T-cell (primary cell): ENCODE data around the gene OPHN1. TPM values are rescaled to one million over a fixed set of nuclear protein-coding genes. Genes with fewer than 3 reads are reported as not detected.

Experiments
- ATAC-seq, 4 experiments: fragments of 200-7000 bp in 3 of 4; fragments of 150-1000 bp in 1 of 4; cut with Tn5 transposase; replicated peaks in 1 of 4; 1 replicate in 3 of 4; 2 replicates in 1 of 4; pipeline ENCODE4 v1.10.0; 2021; ENCODE audit warnings: moderate library complexity in 3 of 4, mild to moderate bottlenecking in 2 of 4, moderate number of reproducible peaks in 1 of 4
- CTCF ChIA-PET, 2 donors: fragments of 300-600 bp; sonication (Branson Sonifier 250); formaldehyde crosslinking; loops; one replicate each; lab custom pipeline; 2022; ENCODE audit warnings: antibody characterized with exemption in 2 of 2; lab: Charles Lee
- POLR2A ChIA-PET, 2 donors: fragments of 300-600 bp; sonication (Branson Sonifier 250); formaldehyde crosslinking; loops; one replicate each; lab custom pipeline; 2022; ENCODE audit warnings: antibody characterized with exemption in 2 of 2; lab: Charles Lee
- DNase-seq, 35 experiments: peaks; one replicate each; pipeline versions ENCODE4 v3.0.0 to v3.0.0-alpha.2; 2013 to 2023
- H3K27ac ChIP-seq: one replicate; pipeline ENCODE4 v1.5.1; 2013; ENCODE audit warnings: low read length
- H3K27me3 ChIP-seq, 2 experiments: replicated peaks in 1 of 2; 1 replicate in 1 of 2; 2 replicates in 1 of 2; pipeline versions ENCODE4 v1.6.1 to v1.7.0; 2013; ENCODE audit warnings: low read length in 1 of 2, mixed read lengths in 1 of 2; ENCODE audit not compliant: control insufficient read depth in 2 of 2, insufficient read depth in 2 of 2; ENCODE audit errors: extremely low read depth in 1 of 2
- H3K36me3 ChIP-seq, 2 donors: 1 replicate in 1 of 2; 2 replicates in 1 of 2; pipeline versions ENCODE4 v1.6.1 to v1.7.0; 2013; ENCODE audit warnings: low read length in 1 of 2; ENCODE audit not compliant: control insufficient read depth in 2 of 2, insufficient read depth in 1 of 2; ENCODE audit errors: extremely low read depth in 1 of 2
- H3K4me1 ChIP-seq, 2 experiments: 1 replicate in 1 of 2; 2 replicates in 1 of 2; pipeline versions ENCODE4 v1.6.1 to v1.7.0; 2013; ENCODE audit warnings: low read length in 2 of 2, mixed read lengths in 1 of 2; ENCODE audit not compliant: insufficient read depth in 2 of 2, control insufficient read depth in 1 of 2; ENCODE audit errors: extremely low read depth in 1 of 2
- H3K4me3 ChIP-seq, 2 donors: 1 replicate in 1 of 2; 2 replicates in 1 of 2; pipeline versions ENCODE4 v1.5.1 to v1.7.0; 2013; ENCODE audit warnings: mild to moderate bottlenecking in 2 of 2, low read length in 1 of 2, moderate library complexity in 1 of 2; ENCODE audit not compliant: control insufficient read depth in 1 of 2; ENCODE audit errors: extremely low read depth in 1 of 2
- H3K9me3 ChIP-seq: 2 replicates; pipeline ENCODE4 v1.7.0; 2013
- H3K27ac Mint-ChIP-seq, 2 donors: one replicate each; pipeline ENCODE4 v1.8.0; 2020 to 2021; ENCODE audit warnings: mild to moderate bottlenecking in 2 of 2, mixed read lengths in 2 of 2
- H3K27me3 Mint-ChIP-seq, 2 donors: one replicate each; pipeline ENCODE4 v1.8.0; 2021 to 2022; ENCODE audit warnings: mixed read lengths in 2 of 2
- H3K36me3 Mint-ChIP-seq: one replicate; pipeline ENCODE4 v1.8.0; 2021; ENCODE audit warnings: mixed read lengths
- H3K4me1 Mint-ChIP-seq, 3 donors: one replicate each; pipeline ENCODE4 v1.8.0; 2020 to 2022; ENCODE audit warnings: mixed read lengths in 3 of 3, mild to moderate bottlenecking in 1 of 3
- H3K4me3 Mint-ChIP-seq, 3 donors: one replicate each; pipeline ENCODE4 v1.8.0; 2020 to 2022; ENCODE audit warnings: mild to moderate bottlenecking in 3 of 3, mixed read lengths in 3 of 3, moderate library complexity in 3 of 3
- H3K9me3 Mint-ChIP-seq, 3 donors: one replicate each; pipeline ENCODE4 v1.8.0; 2020 to 2022; ENCODE audit warnings: mixed read lengths in 3 of 3
- WGBS: methylation state at CpG from one replicate; pipeline ENCODE4 v1.1.5; 2013; ENCODE audit warnings: missing lambda C conversion rate; ENCODE audit not compliant: insufficient coverage; 5-methylcytosine and 5-hydroxymethylcytosine counted together
- total RNA-seq, 35 experiments: library from RNA in 6 of 35; stranded (reverse) in 6 of 35; fragments of 120-200 nt in 1 of 35; gene quantifications; one replicate each; pipeline versions ENCODE4 v1.2.1 to v1.2.4 and lab custom pipeline; 2013 to 2026

The OPHN1 gene
- total RNA-seq, 5 donors from 2014 or later (not counting 1 experiment from before 2014, with no cell fraction given), result 0.07 to 0.25 (median 0.15) TPM

GRCh38 chrX:68420559-68420958, 12.7 kb downstream of the OPHN1 start:
- DNase-seq, result no peak
- Mint-ChIP-seq H3K9me3 (no peaks in the 10 kb centered on the region), H3K4me3 (no peak overlapping the region), H3K4me1 (no peaks in the 10 kb centered on the region), H3K36me3 (no peaks in the 10 kb centered on the region), H3K27ac (no peak overlapping the region), H3K27me3 (peaks cover 5 to 37% of the 10 kb centered on the region in 2 donors)
- Histone ChIP-seq H3K4me1 (no peaks in the 10 kb centered on the region), H3K36me3 (no peaks in the 10 kb centered on the region), H3K9me3 (no peaks in the 10 kb centered on the region), H3K27ac (no peak overlapping the region), H3K27me3 (no peaks in the 10 kb centered on the region), H3K4me3 (no peak overlapping the region)
- no peak for ATAC-seq
- ChIA-PET POLR2A (no interaction called here), CTCF (no interaction called here)
- 100% methylated on average over 1 of the region's 2 CpGs for WGBS

GRCh38 chrX:68419975-68420374, 13.3 kb downstream of the OPHN1 start:
- no peaks in the 10 kb centered on the region for H3K9me3 ChIP-seq
- ChIA-PET POLR2A (no interaction called here), CTCF (no interaction called here)
- no peaks in the 10 kb centered on the region for H3K36me3 ChIP-seq
- H3K27me3 ChIP-seq, result no peaks in the 10 kb centered on the region
- H3K4me3 ChIP-seq, result no peak overlapping the region
- Mint-ChIP-seq H3K4me3 (no peak overlapping the region), H3K36me3 (no peaks in the 10 kb centered on the region), H3K27ac (no peak overlapping the region), H3K4me1 (no peaks in the 10 kb centered on the region), H3K9me3 (no peaks in the 10 kb centered on the region), H3K27me3 (peaks cover 5 to 39% of the 10 kb centered on the region in 2 donors)
- ATAC-seq (no peak), DNase-seq (no peak)
- WGBS, result no CpG with 5 or more reads among the region's 3 CpGs
- no peak overlapping the region for H3K27ac ChIP-seq
- H3K4me1 ChIP-seq, result no peaks in the 10 kb centered on the region

GRCh38 chrX:68417651-68418050, 15.6 kb downstream of the OPHN1 start:
- ATAC-seq, result no peak
- Histone ChIP-seq H3K27me3 (no peaks in the 10 kb centered on the region), H3K4me3 (no peak overlapping the region), H3K27ac (no peak overlapping the region), H3K4me1 (no peaks in the 10 kb centered on the region), H3K9me3 (no peaks in the 10 kb centered on the region), H3K36me3 (no peaks in the 10 kb centered on the region)
- DNase-seq, result no peak
- H3K36me3 Mint-ChIP-seq, result no peaks in the 10 kb centered on the region
- CTCF ChIA-PET, result no interaction called here
- POLR2A ChIA-PET, result no interaction called here
- no peaks in the 10 kb centered on the region for H3K9me3 Mint-ChIP-seq
- no peak overlapping the region for H3K4me3 Mint-ChIP-seq
- no CpG with 5 or more reads among the region's 2 CpGs for WGBS
- peaks cover 5 to 55% of the 10 kb centered on the region in 2 donors for H3K27me3 Mint-ChIP-seq
- H3K27ac Mint-ChIP-seq, result no peak overlapping the region
- H3K4me1 Mint-ChIP-seq, result no peaks in the 10 kb centered on the region

- WGBS, result 100% methylated on average over 1 of the region's 3 CpGs
Observed at GRCh38 chrX:68416592-68416991, 16.7 kb downstream of the OPHN1 start.

GRCh38 chrX:68415316-68415715, 18.0 kb downstream of the OPHN1 start:
- no peaks in the 10 kb centered on the region for H3K4me1 Mint-ChIP-seq
- WGBS, result no CpG with 5 or more reads among the region's 1 CpG
- no peaks in the 10 kb centered on the region for H3K4me1 ChIP-seq
- no peak overlapping the region for H3K4me3 Mint-ChIP-seq
- DNase-seq, result no peak
- no peak overlapping the region for H3K27ac ChIP-seq
- H3K36me3 ChIP-seq, result no peaks in the 10 kb centered on the region
- H3K36me3 Mint-ChIP-seq, result no peaks in the 10 kb centered on the region
- no peaks in the 10 kb centered on the region for H3K27me3 ChIP-seq
- ChIA-PET POLR2A (no interaction called here), CTCF (no interaction called here)
- no peak for ATAC-seq
- no peaks in the 10 kb centered on the region for H3K9me3 Mint-ChIP-seq
- H3K27ac Mint-ChIP-seq, result no peak overlapping the region
- no peaks in the 10 kb centered on the region for H3K9me3 ChIP-seq
- peaks cover 5 to 43% of the 10 kb centered on the region in 2 donors for H3K27me3 Mint-ChIP-seq
- no peak overlapping the region for H3K4me3 ChIP-seq

More at GRCh38 chrX:68416592-68416991, 16.7 kb downstream of the OPHN1 start:
- ChIA-PET POLR2A (no interaction called here), CTCF (no interaction called here)
- no peak for ATAC-seq
- no peak overlapping the region for H3K4me3 ChIP-seq
- Mint-ChIP-seq H3K27ac (no peak overlapping the region), H3K36me3 (no peaks in the 10 kb centered on the region), H3K4me3 (no peak overlapping the region), H3K27me3 (peaks cover 5 to 49% of the 10 kb centered on the region in 2 donors), H3K9me3 (no peaks in the 10 kb centered on the region), H3K4me1 (no peaks in the 10 kb centered on the region)
- DNase-seq, result no peak
- no peak overlapping the region for H3K27ac ChIP-seq
- no peaks in the 10 kb centered on the region for H3K36me3 ChIP-seq
- no peaks in the 10 kb centered on the region for H3K27me3 ChIP-seq
- H3K4me1 ChIP-seq, result no peaks in the 10 kb centered on the region
- H3K9me3 ChIP-seq, result no peaks in the 10 kb centered on the region

- ChIA-PET CTCF (no interaction called here), POLR2A (no interaction called here)
- DNase-seq (no peak), ATAC-seq (no peak)
- no peak overlapping the region for H3K4me3 Mint-ChIP-seq
- Histone ChIP-seq H3K4me1 (no peaks in the 10 kb centered on the region), H3K36me3 (no peaks in the 10 kb centered on the region), H3K27ac (no peak overlapping the region), H3K4me3 (no peak overlapping the region), H3K27me3 (no peaks in the 10 kb centered on the region), H3K9me3 (no peaks in the 10 kb centered on the region)
- H3K9me3 Mint-ChIP-seq, result no peaks in the 10 kb centered on the region
- no peaks in the 10 kb centered on the region for H3K36me3 Mint-ChIP-seq
- H3K27me3 Mint-ChIP-seq, result peaks cover 2 to 39% of the 10 kb centered on the region in 2 donors
- no peaks in the 10 kb centered on the region for H3K4me1 Mint-ChIP-seq
- H3K27ac Mint-ChIP-seq, result no peak overlapping the region
- 80% methylated on average over 1 of the region's 3 CpGs for WGBS
Observed at GRCh38 chrX:68413254-68413653, 20.0 kb downstream of the OPHN1 start.

GRCh38 chrX:68411729-68412128, 21.6 kb downstream of the OPHN1 start:
- WGBS, result no CpG with 5 or more reads among the region's 3 CpGs
- ChIA-PET CTCF (no interaction called here), POLR2A (no interaction called here)
- no peaks in the 10 kb centered on the region for H3K36me3 ChIP-seq
- H3K27ac ChIP-seq, result no peak overlapping the region
- no peaks in the 10 kb centered on the region for H3K27me3 ChIP-seq
- ATAC-seq (no peak), DNase-seq (no peak)
- Mint-ChIP-seq H3K9me3 (no peaks in the 10 kb centered on the region), H3K4me1 (no peaks in the 10 kb centered on the region), H3K27ac (no peak overlapping the region), H3K4me3 (no peak overlapping the region), H3K27me3 (peaks cover 0 to 37% of the 10 kb centered on the region in 2 donors), H3K36me3 (no peaks in the 10 kb centered on the region)
- H3K4me1 ChIP-seq, result no peaks in the 10 kb centered on the region
- H3K4me3 ChIP-seq, result no peak overlapping the region
- no peaks in the 10 kb centered on the region for H3K9me3 ChIP-seq
